Sigmoid colon (tissue), 7 donors: ENCODE measurements around the gene RILP. TPM values are rescaled to one million over a fixed set of nuclear protein-coding genes. Genes with fewer than 3 reads are reported as not detected.

ENCODE experiments used
- DNase-seq: peaks from one replicate; pipeline ENCODE4 v3.0.0-alpha.2; 2019
- H3K27ac ChIP-seq, 4 donors: fragments of 200-600 bp; sonication (generic); one replicate each; pipeline ENCODE4 v1.5.1; 2016 to 2019; ENCODE audit warnings: mild to moderate bottlenecking in 1 of 4
- H3K27me3 ChIP-seq, 3 donors: fragments of 200-600 bp; sonication (generic); one replicate each; pipeline ENCODE4 v1.5.1; 2019; ENCODE audit warnings: mild to moderate bottlenecking in 1 of 3
- H3K36me3 ChIP-seq, 4 donors: fragments of 200-600 bp; sonication (generic); one replicate each; pipeline ENCODE4 v1.5.1; 2016 to 2019
- H3K4me1 ChIP-seq, 4 donors: fragments of 200-600 bp; sonication (generic); one replicate each; pipeline ENCODE4 v1.5.1; 2017 to 2019
- H3K4me3 ChIP-seq, 4 donors: fragments of 200-600 bp; sonication (generic); one replicate each; pipeline ENCODE4 v1.5.1; 2017 to 2019; ENCODE audit warnings: mild to moderate bottlenecking in 2 of 4, moderate library complexity in 1 of 4
- H3K9me3 ChIP-seq, 4 donors: fragments of 200-600 bp in 3 of 4; sonication (generic) in 3 of 4; one replicate each; pipeline versions ENCODE4 v1.5.1 to v1.6.1; 2013 to 2019
- CTCF ChIP-seq, 4 experiments: fragments of 450-650 bp in 3 of 4; fragments of 200-600 bp in 1 of 4; IDR thresholded peaks; one replicate each; pipeline ENCODE4 v1.5.1; 2016 to 2019; ENCODE audit warnings: antibody characterized with exemption in 4 of 4, mild to moderate bottlenecking in 3 of 4, moderate library complexity in 2 of 4
- EP300 ChIP-seq, 4 donors: sonication (generic); formaldehyde crosslinking; IDR thresholded peaks; one replicate each; pipeline ENCODE4 v1.6.1; 2017; ENCODE audit warnings: antibody characterized with exemption in 4 of 4
- POLR2A ChIP-seq, 2 donors: fragments of 450-650 bp; IDR thresholded peaks; one replicate each; pipeline ENCODE4 v1.6.1; 2016; ENCODE audit warnings: antibody characterized with exemption in 2 of 2, mild to moderate bottlenecking in 2 of 2, moderate library complexity in 2 of 2
- POLR2AphosphoS5 ChIP-seq, 4 donors: sonication (generic); formaldehyde crosslinking; IDR thresholded peaks; one replicate each; pipeline ENCODE4 v1.6.1; 2017; ENCODE audit warnings: antibody characterized with exemption in 4 of 4
- WGBS, 2 donors: extraction: QIAGEN DNeasy Blood & Tissue Kit; methylation state at CpG; one replicate each; pipeline ENCODE4 v1.1.7; 2013; 5-methylcytosine and 5-hydroxymethylcytosine counted together
- intact Hi-C: fragments of 100-400 bp; cut with DNase I; formaldehyde crosslinking; loops from one replicate; pipeline ENCODE4 v1.15.1; 2023
- polyA plus RNA-seq, 3 donors: library from polyadenylated mRNA; stranded (reverse); fragments of 200-250 nt; gene quantifications; one replicate each; pipeline ENCODE4 v1.2.3, GENCODE V29; 2013
- total RNA-seq, 4 donors: library from RNA; depleted of rRNA; stranded (reverse); fragments of >200 nt; gene quantifications; one replicate each; pipeline ENCODE4 v1.1.0, GENCODE V29; 2016
- donor health status: healthy with polysubstance abuse.
- donor health status: Bipolar disorder and iron deficiency.
- donor health status: healthy.

Gene RILP
- 10 to 100 TPM; 13.6 to 33.0 (median 19.0) TPM for total RNA-seq
- 10 to 100 TPM; 28.5 to 40.5 (median 37.8) TPM for polyA plus RNA-seq

- intact Hi-C loops = loop anchor here (1.0 to 5.0 kb wide), 4 partner anchors 34 to 383 kb away; partner anchors contain the start of gene PRPF8
- H3K27me3 ChIP-seq = no peaks in the 10 kb centered on the region
- peak; percentile 91 for DNase-seq
- H3K9me3 ChIP-seq = no peaks in the 10 kb centered on the region
- peak within 1 kb of the TSS; percentile 100 for H3K27ac ChIP-seq
- TF ChIP-seq EP300 (IDR thresholded peaks at IDR 0.05) (no peak), POLR2AphosphoS5 (IDR thresholded peaks at IDR 0.05) (peak in 3 of 4 donors; percentile 47 to 71 (median 60)), POLR2A (IDR thresholded peaks at IDR 0.05) (peak in 1 of 2 donors; percentile 29), CTCF (IDR thresholded peaks at IDR 0.05) (no peak)
- WGBS, 2 donors = 11 to 26% methylated on average over 23 of the region's 23 CpGs
- H3K4me1 ChIP-seq = peaks cover 0 to 44% (median 39%) of the 10 kb centered on the region in 4 donors
- peak within 1 kb of the TSS; percentile 58 to 89 (median 84) for H3K4me3 ChIP-seq
- H3K36me3 ChIP-seq = peaks cover 45 to 49% (median 47%) of the 10 kb centered on the region in 4 donors
Measured at GRCh38 chr17:1649844-1650501, at the start of gene RILP. TSS of gene RILP (minus strand) at chr17:1649866. CDS start at chr17:1649804, 62 bp downstream.

GRCh38 chr17:1697681-1698080 lies 48.0 kb upstream of the RILP start:
- H3K27ac ChIP-seq = no peak overlapping the region
- no peaks in the 10 kb centered on the region for H3K4me1 ChIP-seq
- H3K9me3 ChIP-seq = no peaks in the 10 kb centered on the region
- 40 to 48% methylated on average over 5 of the region's 5 CpGs for WGBS, 2 donors
- no peaks in the 10 kb centered on the region for H3K27me3 ChIP-seq
- no peak overlapping the region for H3K4me3 ChIP-seq
- DNase-seq = no peak
- H3K36me3 ChIP-seq = no peaks in the 10 kb centered on the region
- TF ChIP-seq EP300 (IDR thresholded peaks at IDR 0.05) (no peak), POLR2A (IDR thresholded peaks at IDR 0.05) (no peak), POLR2AphosphoS5 (IDR thresholded peaks at IDR 0.05) (no peak), CTCF (IDR thresholded peaks at IDR 0.05) (no peak)
- intact Hi-C loops = no loop called here

GRCh38 chr17:1695365-1695764 lies 45.7 kb upstream of the RILP start:
- Histone ChIP-seq H3K36me3 (no peaks in the 10 kb centered on the region), H3K9me3 (no peaks in the 10 kb centered on the region), H3K4me1 (no peaks in the 10 kb centered on the region), H3K27ac (no peak overlapping the region), H3K27me3 (no peaks in the 10 kb centered on the region), H3K4me3 (no peak overlapping the region)
- intact Hi-C loops = no loop called here
- TF ChIP-seq POLR2A (IDR thresholded peaks at IDR 0.05) (no peak), CTCF (IDR thresholded peaks at IDR 0.05) (no peak), EP300 (IDR thresholded peaks at IDR 0.05) (no peak), POLR2AphosphoS5 (IDR thresholded peaks at IDR 0.05) (no peak)
- WGBS, 2 donors = 86 to 87% methylated on average over 8 of the region's 8 CpGs
- no peak for DNase-seq

- DNase-seq = no peak
- WGBS, 2 donors = 87 to 91% methylated on average over 7 of the region's 7 CpGs
- no peak for TF ChIP-seq POLR2AphosphoS5 (IDR thresholded peaks at IDR 0.05)
- no peak for TF ChIP-seq EP300 (IDR thresholded peaks at IDR 0.05)
- no peak for TF ChIP-seq POLR2A (IDR thresholded peaks at IDR 0.05)
- no peak for TF ChIP-seq CTCF (IDR thresholded peaks at IDR 0.05)
- Histone ChIP-seq H3K36me3 (no peaks in the 10 kb centered on the region), H3K9me3 (no peaks in the 10 kb centered on the region), H3K27me3 (no peaks in the 10 kb centered on the region), H3K27ac (no peak overlapping the region), H3K4me1 (no peaks in the 10 kb centered on the region), H3K4me3 (no peak overlapping the region)
- intact Hi-C loops = no loop called here
Measured at GRCh38 chr17:1693339-1693738, 43.7 kb upstream of the RILP start.
